HEK293 (cell line): ENCODE results near the gene NFKBIE.

Source experiments
- CTCF ChIA-PET: fragments of 350-600 bp; formaldehyde crosslinking; extraction: SDS; loops from one replicate; lab custom pipeline; 2021; ENCODE audit warnings: antibody characterized with exemption; lab: Yijun Ruan, JAX
- POLR2A ChIA-PET: fragments of 300-600 bp; formaldehyde crosslinking; extraction: SDS; loops from one replicate; lab custom pipeline; 2020; ENCODE audit warnings: antibody characterized with exemption, inconsistent platforms; lab: Yijun Ruan, JAX
- H3K27ac ChIP-seq: fragments of 200-500 bp; sonication (Bioruptor generic); 2 replicates; pipeline ENCODE4 v1.5.1; 2014; ENCODE audit warnings: low read depth, low read length, control low read depth, inconsistent platforms; ENCODE audit errors: extremely low read depth
- H3K36me3 ChIP-seq, 2 experiments: fragments of 200-500 bp in 1 of 2; sonication (Bioruptor generic) in 1 of 2; 1 replicate in 1 of 2; 2 replicates in 1 of 2; pipeline ENCODE4 v1.5.1; 2014 to 2017; ENCODE audit warnings: inconsistent platforms in 2 of 2, low read length in 2 of 2; ENCODE audit not compliant: control insufficient read depth in 2 of 2, insufficient read depth in 1 of 2
- H3K4me1 ChIP-seq: fragments of 200-500 bp; sonication (Bioruptor generic); 2 replicates; pipeline ENCODE4 v1.5.1; 2014; ENCODE audit warnings: mild to moderate bottlenecking, low read length, inconsistent platforms; ENCODE audit not compliant: control insufficient read depth, insufficient read depth
- H3K4me3 ChIP-seq: 2 replicates; pipeline ENCODE4 v1.5.1; 2011; ENCODE audit warnings: low read depth, mild to moderate bottlenecking, control low read depth, low read length, moderate library complexity
- H3K9me3 ChIP-seq: fragments of 200-500 bp; sonication (Bioruptor generic); 2 replicates; pipeline ENCODE4 v1.5.1; 2014; ENCODE audit warnings: low read depth, low read length, inconsistent platforms; ENCODE audit not compliant: control insufficient read depth, insufficient read depth
- HOXC10 ChIP-seq: sonication (generic); formaldehyde crosslinking; IDR thresholded peaks from 2 replicates; pipeline ENCODE4 v1.8.1; 2023; ENCODE audit warnings: mild to moderate bottlenecking, missing genetic modification reagents
- HOXD13 ChIP-seq: sonication (generic); formaldehyde crosslinking; IDR thresholded peaks from 2 replicates; pipeline ENCODE4 v1.8.0; 2022; ENCODE audit warnings: missing genetic modification reagents, borderline replicate concordance
- KLF1 ChIP-seq: fragments of 450-650 bp; formaldehyde crosslinking; IDR thresholded peaks from 2 replicates; pipeline ENCODE4 v1.5.1; 2016; ENCODE audit warnings: missing biosample characterization, missing genetic modification characterization
- KLF10 ChIP-seq: fragments of 450-650 bp; IDR thresholded peaks from 2 replicates; pipeline ENCODE4 v1.5.1; 2018; ENCODE audit warnings: missing biosample characterization, mild to moderate bottlenecking, missing genetic modification characterization
- SCRT1 ChIP-seq: fragments of 450-650 bp; formaldehyde crosslinking; IDR thresholded peaks from 2 replicates; pipeline ENCODE4 v1.5.1; 2016; ENCODE audit warnings: missing biosample characterization, missing genetic modification characterization, borderline replicate concordance
- SCRT2 ChIP-seq: fragments of 450-650 bp; formaldehyde crosslinking; IDR thresholded peaks from 2 replicates; pipeline ENCODE4 v1.5.1; 2016; ENCODE audit warnings: missing biosample characterization, missing genetic modification characterization
- SP7 ChIP-seq: fragments of 450-650 bp; formaldehyde crosslinking; IDR thresholded peaks from 2 replicates; pipeline ENCODE4 v1.5.1; 2016; ENCODE audit warnings: missing biosample characterization, missing genetic modification characterization
- YY1 ChIP-seq: fragments of 450-650 bp; formaldehyde crosslinking; IDR thresholded peaks from 2 replicates; pipeline ENCODE4 v1.5.1; 2018; ENCODE audit warnings: missing biosample characterization, missing genetic modification characterization
- ZBTB1 ChIP-seq: fragments of 450-650 bp; formaldehyde crosslinking; IDR thresholded peaks from 2 replicates; pipeline ENCODE4 v1.5.1; 2016; ENCODE audit warnings: missing biosample characterization, missing genetic modification characterization
- ZBTB20 ChIP-seq: fragments of 450-650 bp; formaldehyde crosslinking; IDR thresholded peaks from 2 replicates; pipeline ENCODE4 v1.5.1; 2016; ENCODE audit warnings: missing biosample characterization, missing genetic modification characterization
- ZIC2 ChIP-seq: fragments of 450-650 bp; formaldehyde crosslinking; IDR thresholded peaks from 2 replicates; pipeline ENCODE4 v1.5.1; 2016; ENCODE audit warnings: missing biosample characterization, missing genetic modification characterization
- ZNF138 ChIP-seq: fragments of 450-650 bp; formaldehyde crosslinking; IDR thresholded peaks from 2 replicates; pipeline ENCODE4 v1.5.1; 2016; ENCODE audit warnings: missing biosample characterization, missing genetic modification characterization, borderline replicate concordance
- ZNF292 ChIP-seq: fragments of 450-650 bp; formaldehyde crosslinking; IDR thresholded peaks from 2 replicates; pipeline ENCODE4 v1.5.1; 2016; ENCODE audit warnings: low read depth, missing biosample characterization, missing genetic modification characterization, borderline replicate concordance
- ZNF391 ChIP-seq: fragments of 450-650 bp; formaldehyde crosslinking; IDR thresholded peaks from 2 replicates; pipeline ENCODE4 v1.5.1; 2016; ENCODE audit warnings: low read depth, missing biosample characterization, missing genetic modification characterization, borderline replicate concordance
- ZNF423 ChIP-seq: fragments of 450-650 bp; formaldehyde crosslinking; IDR thresholded peaks from 2 replicates; pipeline ENCODE4 v1.5.1; 2016; ENCODE audit warnings: missing biosample characterization, missing genetic modification characterization
- ZNF558 ChIP-seq: fragments of 450-650 bp; formaldehyde crosslinking; IDR thresholded peaks from 2 replicates; pipeline ENCODE4 v1.5.1; 2016; ENCODE audit warnings: missing biosample characterization, missing genetic modification characterization
- ZNF585B ChIP-seq: fragments of 450-650 bp; formaldehyde crosslinking; IDR thresholded peaks from 2 replicates; pipeline ENCODE4 v1.5.1; 2016; ENCODE audit warnings: missing biosample characterization, missing genetic modification characterization
- ZNF624 ChIP-seq: fragments of 450-650 bp; formaldehyde crosslinking; IDR thresholded peaks from 2 replicates; pipeline ENCODE4 v1.5.1; 2017; ENCODE audit warnings: missing biosample characterization, missing genetic modification characterization
- ZNF830 ChIP-seq: fragments of 450-650 bp; IDR thresholded peaks from 2 replicates; pipeline ENCODE4 v1.5.0; 2018; ENCODE audit warnings: missing biosample characterization, missing genetic modification characterization, low read depth, mild to moderate bottlenecking, moderate library complexity
- TF ChIP-seq, protein P1 (sequence below): fragments of 450-650 bp; formaldehyde crosslinking; IDR thresholded peaks from 2 replicates; pipeline ENCODE4 v1.5.1; 2017; ENCODE audit warnings: missing biosample characterization, missing genetic modification characterization
- TF ChIP-seq, protein P2 (sequence below): fragments of 450-650 bp; formaldehyde crosslinking; IDR thresholded peaks from 2 replicates; pipeline ENCODE4 v1.5.1; 2016; ENCODE audit warnings: missing biosample characterization, missing genetic modification characterization
- TF ChIP-seq, protein P3 (sequence below): fragments of 450-650 bp; formaldehyde crosslinking; IDR thresholded peaks from 2 replicates; pipeline ENCODE4 v1.5.0; 2017; ENCODE audit warnings: missing biosample characterization, missing genetic modification characterization, borderline replicate concordance
- TF ChIP-seq, protein P4 (sequence below): fragments of 450-650 bp; formaldehyde crosslinking; conservative IDR thresholded peaks from 2 replicates; pipeline ENCODE4 v1.5.1; 2016; ENCODE audit warnings: low read depth, missing biosample characterization, missing genetic modification characterization
- TF ChIP-seq, protein P5 (sequence below): fragments of 450-650 bp; formaldehyde crosslinking; IDR thresholded peaks from 2 replicates; pipeline ENCODE4 v1.5.1; 2016; ENCODE audit warnings: missing biosample characterization, missing genetic modification characterization

NFKBIE gene

DNA sequence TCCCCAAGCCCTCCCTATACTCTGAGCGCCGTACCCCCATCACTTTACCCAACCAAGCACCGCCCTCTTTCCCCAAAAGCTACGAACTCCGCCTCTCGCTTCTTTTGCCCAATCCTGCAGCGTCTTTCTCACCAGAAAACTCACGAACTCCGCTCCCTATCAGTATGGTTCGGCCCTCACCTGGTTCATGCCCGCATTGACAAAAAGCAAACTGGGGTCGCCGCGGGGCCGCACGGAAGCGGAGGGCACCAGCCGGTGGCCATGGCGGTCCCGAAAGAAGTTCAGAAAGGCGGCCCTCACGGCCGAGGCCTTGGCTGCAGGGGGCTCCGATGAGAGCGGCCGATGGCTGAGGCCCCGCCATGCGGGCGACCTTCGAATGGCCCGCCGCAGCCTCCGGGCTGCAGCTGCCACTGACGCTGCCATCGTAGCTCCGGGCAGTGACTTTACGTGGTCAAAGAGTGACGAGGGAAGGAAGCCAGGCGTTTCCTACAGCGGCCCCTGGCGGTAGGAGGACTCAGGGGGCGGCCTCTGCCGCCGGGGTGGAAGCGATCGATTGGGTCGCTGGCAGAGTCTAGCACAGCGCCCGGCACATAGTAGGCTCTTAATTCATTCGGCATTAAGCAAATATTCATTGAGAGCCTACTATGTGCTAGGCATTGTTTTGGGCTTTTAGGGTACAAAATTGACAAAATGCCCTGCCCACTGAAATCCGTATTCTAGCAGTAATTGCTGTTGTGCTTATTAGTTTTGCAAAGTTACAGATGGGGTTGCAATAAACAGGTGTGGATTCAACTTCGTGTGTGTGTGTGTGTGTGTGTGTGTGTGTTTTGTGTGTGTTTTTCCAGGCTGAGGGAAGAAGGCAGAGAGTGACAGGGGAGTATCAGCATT, 47.8 kb upstream of the NFKBIE start, which contains the start of gene AARS2 (continued):
- TF ChIP-seq, protein P1, sequence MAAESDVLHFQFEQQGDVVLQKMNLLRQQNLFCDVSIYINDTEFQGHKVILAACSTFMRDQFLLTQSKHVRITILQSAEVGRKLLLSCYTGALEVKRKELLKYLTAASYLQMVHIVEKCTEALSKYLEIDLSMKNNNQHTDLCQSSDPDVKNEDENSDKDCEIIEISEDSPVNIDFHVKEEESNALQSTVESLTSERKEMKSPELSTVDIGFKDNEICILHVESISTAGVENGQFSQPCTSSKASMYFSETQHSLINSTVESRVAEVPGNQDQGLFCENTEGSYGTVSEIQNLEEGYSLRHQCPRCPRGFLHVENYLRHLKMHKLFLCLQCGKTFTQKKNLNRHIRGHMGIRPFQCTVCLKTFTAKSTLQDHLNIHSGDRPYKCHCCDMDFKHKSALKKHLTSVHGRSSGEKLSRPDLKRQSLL, result 0 out of 2 replicates have a peak, but pooled peaks have one; percentile 5
- no peak for TF ChIP-seq ZBTB1 (tag by site-specific recombination)
- TF ChIP-seq, protein P2, sequence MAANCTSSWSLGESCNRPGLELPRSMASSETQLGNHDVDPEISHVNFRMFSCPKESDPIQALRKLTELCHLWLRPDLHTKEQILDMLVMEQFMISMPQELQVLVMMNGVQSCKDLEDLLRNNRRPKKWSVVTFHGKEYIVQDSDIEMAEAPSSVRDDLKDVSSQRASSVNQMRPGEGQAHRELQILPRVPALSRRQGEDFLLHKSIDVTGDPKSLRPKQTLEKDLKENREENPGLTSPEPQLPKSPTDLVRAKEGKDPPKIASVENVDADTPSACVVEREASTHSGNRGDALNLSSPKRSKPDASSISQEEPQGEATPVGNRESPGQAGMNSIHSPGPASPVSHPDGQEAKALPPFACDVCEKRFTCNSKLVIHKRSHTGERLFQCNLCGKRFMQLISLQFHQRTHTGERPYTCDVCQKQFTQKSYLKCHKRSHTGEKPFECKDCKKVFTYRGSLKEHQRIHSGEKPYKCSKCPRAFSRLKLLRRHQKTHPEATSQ (tag by site-specific recombination), result peak; percentile 92
- TF ChIP-seq SCRT1 (tag by site-specific recombination), result no peak
- TF ChIP-seq SP7, result peak; percentile 93
- TF ChIP-seq YY1 (tag by site-specific recombination), result peak; percentile 97
- peak; percentile 90 for TF ChIP-seq HOXC10 (CRISPR knock-in tag)
- no peak for TF ChIP-seq ZNF423
- no peak for TF ChIP-seq ZNF292 (tag by site-specific recombination)
- peak; percentile 22; the same call in 1 of the 2 replicates for TF ChIP-seq KLF1
- TF ChIP-seq ZNF585B (tag by site-specific recombination), result peak; percentile 18; the same call in 1 of the 2 replicates
- peak; percentile 79; the same call in 1 of the 2 replicates for TF ChIP-seq ZNF391 (tag by site-specific recombination)
- TF ChIP-seq ZIC2 (tag by site-specific recombination), result no peak
- TF ChIP-seq KLF10 (tag by site-specific recombination), result peak; percentile 55
- no peak for TF ChIP-seq ZNF830 (tag by site-specific recombination)
- TF ChIP-seq SCRT2 (tag by site-specific recombination), result no peak; the same call in 1 of the 2 replicates
- TF ChIP-seq, protein P3, sequence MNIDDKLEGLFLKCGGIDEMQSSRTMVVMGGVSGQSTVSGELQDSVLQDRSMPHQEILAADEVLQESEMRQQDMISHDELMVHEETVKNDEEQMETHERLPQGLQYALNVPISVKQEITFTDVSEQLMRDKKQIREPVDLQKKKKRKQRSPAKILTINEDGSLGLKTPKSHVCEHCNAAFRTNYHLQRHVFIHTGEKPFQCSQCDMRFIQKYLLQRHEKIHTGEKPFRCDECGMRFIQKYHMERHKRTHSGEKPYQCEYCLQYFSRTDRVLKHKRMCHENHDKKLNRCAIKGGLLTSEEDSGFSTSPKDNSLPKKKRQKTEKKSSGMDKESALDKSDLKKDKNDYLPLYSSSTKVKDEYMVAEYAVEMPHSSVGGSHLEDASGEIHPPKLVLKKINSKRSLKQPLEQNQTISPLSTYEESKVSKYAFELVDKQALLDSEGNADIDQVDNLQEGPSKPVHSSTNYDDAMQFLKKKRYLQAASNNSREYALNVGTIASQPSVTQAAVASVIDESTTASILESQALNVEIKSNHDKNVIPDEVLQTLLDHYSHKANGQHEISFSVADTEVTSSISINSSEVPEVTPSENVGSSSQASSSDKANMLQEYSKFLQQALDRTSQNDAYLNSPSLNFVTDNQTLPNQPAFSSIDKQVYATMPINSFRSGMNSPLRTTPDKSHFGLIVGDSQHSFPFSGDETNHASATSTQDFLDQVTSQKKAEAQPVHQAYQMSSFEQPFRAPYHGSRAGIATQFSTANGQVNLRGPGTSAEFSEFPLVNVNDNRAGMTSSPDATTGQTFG (tag by site-specific recombination), result no peak
- TF ChIP-seq, all 188 proteins: peak for 94

DNA sequence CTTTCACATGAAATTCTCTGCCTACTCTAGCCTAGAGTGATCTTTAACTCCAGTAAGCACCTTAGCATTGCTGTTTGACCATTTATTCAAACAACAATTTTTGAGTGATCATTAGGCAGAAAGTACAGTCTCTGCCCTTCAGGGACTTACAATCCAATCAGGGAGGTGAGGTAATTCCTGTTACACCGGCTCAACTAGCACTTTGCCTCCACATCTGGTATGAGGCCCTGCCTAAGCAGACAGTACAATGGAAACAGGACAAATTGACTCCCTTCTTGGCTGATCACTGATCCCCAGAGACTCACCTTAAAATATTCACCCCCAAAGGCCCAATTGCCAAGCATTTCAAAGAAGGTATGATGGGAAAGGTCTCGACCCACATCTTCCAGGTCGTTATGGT, 46.4 kb upstream of the NFKBIE start:
- Histone ChIP-seq H3K4me1 (peaks cover 5% of the 10 kb centered on the region; the same call in 1 of the 2 replicates), H3K9me3 (no peaks in the 10 kb centered on the region), H3K36me3 (peaks cover 15 to 54% of the 10 kb centered on the region in 2 experiments), H3K27ac (no peak overlapping the region), H3K4me3 (no peak overlapping the region)
- ChIA-PET CTCF (interaction anchor here (0.9 to 8.8 kb wide), 9 partner anchors 14 to 126 kb away, joined by 3 to 89 read pairs (median 5); partner anchors contain the start of genes SLC35B2 and TMEM151B), POLR2A (interaction anchor here (1.4 to 1.8 kb wide), 4 partner anchors 7 to 76 kb away, joined by 4 to 15 read pairs (median 10); partner anchors contain the start of genes CDC5L and SLC35B2)
- no peak for TF ChIP-seq ZBTB20
- no peak for TF ChIP-seq ZNF138 (tag by site-specific recombination)
- TF ChIP-seq, protein P4, sequence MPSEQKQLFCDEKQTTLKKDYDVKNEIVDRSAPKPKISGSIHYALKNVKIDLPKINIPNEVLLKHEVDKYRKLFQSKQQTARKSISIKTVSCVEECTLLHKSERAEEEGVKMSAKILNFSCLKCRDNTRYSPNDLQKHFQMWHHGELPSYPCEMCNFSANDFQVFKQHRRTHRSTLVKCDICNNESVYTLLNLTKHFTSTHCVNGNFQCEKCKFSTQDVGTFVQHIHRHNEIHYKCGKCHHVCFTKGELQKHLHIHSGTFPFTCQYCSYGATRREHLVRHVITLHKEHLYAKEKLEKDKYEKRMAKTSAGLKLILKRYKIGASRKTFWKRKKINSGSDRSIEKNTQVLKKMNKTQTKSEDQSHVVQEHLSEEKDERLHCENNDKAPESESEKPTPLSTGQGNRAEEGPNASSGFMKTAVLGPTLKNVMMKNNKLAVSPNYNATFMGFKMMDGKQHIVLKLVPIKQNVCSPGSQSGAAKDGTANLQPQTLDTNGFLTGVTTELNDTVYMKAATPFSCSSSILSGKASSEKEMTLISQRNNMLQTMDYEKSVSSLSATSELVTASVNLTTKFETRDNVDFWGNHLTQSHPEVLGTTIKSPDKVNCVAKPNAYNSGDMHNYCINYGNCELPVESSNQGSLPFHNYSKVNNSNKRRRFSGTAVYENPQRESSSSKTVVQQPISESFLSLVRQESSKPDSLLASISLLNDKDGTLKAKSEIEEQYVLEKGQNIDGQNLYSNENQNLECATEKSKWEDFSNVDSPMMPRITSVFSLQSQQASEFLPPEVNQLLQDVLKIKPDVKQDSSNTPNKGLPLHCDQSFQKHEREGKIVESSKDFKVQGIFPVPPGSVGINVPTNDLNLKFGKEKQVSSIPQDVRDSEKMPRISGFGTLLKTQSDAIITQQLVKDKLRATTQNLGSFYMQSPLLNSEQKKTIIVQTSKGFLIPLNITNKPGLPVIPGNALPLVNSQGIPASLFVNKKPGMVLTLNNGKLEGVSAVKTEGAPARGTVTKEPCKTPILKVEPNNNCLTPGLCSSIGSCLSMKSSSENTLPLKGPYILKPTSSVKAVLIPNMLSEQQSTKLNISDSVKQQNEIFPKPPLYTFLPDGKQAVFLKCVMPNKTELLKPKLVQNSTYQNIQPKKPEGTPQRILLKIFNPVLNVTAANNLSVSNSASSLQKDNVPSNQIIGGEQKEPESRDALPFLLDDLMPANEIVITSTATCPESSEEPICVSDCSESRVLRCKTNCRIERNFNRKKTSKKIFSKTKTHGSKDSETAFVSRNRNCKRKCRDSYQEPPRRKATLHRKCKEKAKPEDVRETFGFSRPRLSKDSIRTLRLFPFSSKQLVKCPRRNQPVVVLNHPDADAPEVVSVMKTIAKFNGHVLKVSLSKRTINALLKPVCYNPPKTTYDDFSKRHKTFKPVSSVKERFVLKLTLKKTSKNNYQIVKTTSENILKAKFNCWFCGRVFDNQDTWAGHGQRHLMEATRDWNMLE (tag by site-specific recombination), result no peak
- no peak for TF ChIP-seq HOXD13 (CRISPR knock-in tag)
- TF ChIP-seq, protein P5, sequence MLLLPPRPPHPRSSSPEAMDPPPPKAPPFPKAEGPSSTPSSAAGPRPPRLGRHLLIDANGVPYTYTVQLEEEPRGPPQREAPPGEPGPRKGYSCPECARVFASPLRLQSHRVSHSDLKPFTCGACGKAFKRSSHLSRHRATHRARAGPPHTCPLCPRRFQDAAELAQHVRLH (tag by site-specific recombination), result no peak
- no peak for TF ChIP-seq ZNF624 (tag by site-specific recombination)
- no peak for TF ChIP-seq ZNF292 (tag by site-specific recombination)
- TF ChIP-seq ZNF558, result no peak
